B cell (primary cell): Measurements from ENCODE around the gene DLG2. TPM values are rescaled to one million over a fixed set of nuclear protein-coding genes. Genes with fewer than 3 reads are reported as not detected.

Experiments
- ATAC-seq: fragments of 200-7000 bp; cut with Tn5 transposase; one replicate; pipeline ENCODE4 v1.10.0; 2021; ENCODE audit warnings: low read depth, mild to moderate bottlenecking, moderate number of reproducible peaks, moderate library complexity
- CTCF ChIA-PET: fragments of 350-600 bp; sonication (Branson Sonifier 250); formaldehyde crosslinking; loops from one replicate; lab custom pipeline; 2021; ENCODE audit warnings: antibody characterized with exemption, inconsistent platforms; lab: Charles Lee
- POLR2A ChIA-PET: fragments of 350-600 bp; sonication (Branson Sonifier 250); formaldehyde crosslinking; loops from one replicate; lab custom pipeline; 2021; ENCODE audit warnings: antibody characterized with exemption; lab: Charles Lee
- DNase-seq: peaks from one replicate; pipeline ENCODE4 v3.0.0; 2013
- H2AFZ ChIP-seq: 2 replicates; pipeline ENCODE4 v1.6.1; 2012; ENCODE audit warnings: mild to moderate bottlenecking, low read depth, low read length; ENCODE audit not compliant: insufficient read depth, poor library complexity, severe bottlenecking
- H3K27ac ChIP-seq, 2 donors: 1 replicate in 1 of 2; 2 replicates in 1 of 2; pipeline ENCODE4 v1.5.1; 2012 to 2013; ENCODE audit warnings: low read length in 2 of 2, mild to moderate bottlenecking in 2 of 2, moderate library complexity in 1 of 2
- H3K27me3 ChIP-seq, 4 experiments: fragments of 200-600 bp in 1 of 4; sonication (generic) in 1 of 4; replicated peaks in 1 of 4; 1 replicate in 2 of 4; 2 replicates in 2 of 4; pipeline versions ENCODE4 v1.6.1 to v1.7.0; 2013 to 2016; ENCODE audit warnings: low read length in 3 of 4, mild to moderate bottlenecking in 2 of 4, mixed read lengths in 1 of 4, moderate library complexity in 1 of 4; ENCODE audit not compliant: insufficient read depth in 4 of 4, control insufficient read depth in 3 of 4; ENCODE audit errors: control extremely low read depth in 1 of 4
- H3K36me3 ChIP-seq, 2 experiments: replicated peaks in 1 of 2; 1 replicate in 1 of 2; 2 replicates in 1 of 2; pipeline versions ENCODE4 v1.6.1 to v1.7.1; 2013; ENCODE audit warnings: low read length in 1 of 2; ENCODE audit not compliant: insufficient read depth in 2 of 2, control insufficient read depth in 1 of 2; ENCODE audit errors: control extremely low read depth in 1 of 2, extremely low read depth in 1 of 2
- H3K4me1 ChIP-seq, 2 donors: fragments of 200-600 bp in 1 of 2; sonication (generic) in 1 of 2; 1 replicate in 1 of 2; 2 replicates in 1 of 2; pipeline versions ENCODE4 v1.5.1 to v1.6.1; 2013 to 2017; ENCODE audit warnings: low read length in 2 of 2; ENCODE audit not compliant: control insufficient read depth in 2 of 2, insufficient read depth in 2 of 2
- H3K4me2 ChIP-seq: replicated peaks from 2 replicates; pipeline ENCODE3; 2012; ENCODE audit warnings: mild to moderate bottlenecking, low read depth, low read length; ENCODE audit not compliant: poor library complexity, severe bottlenecking
- H3K4me3 ChIP-seq, 5 experiments: fragments of 200-600 bp in 1 of 5; sonication (generic) in 1 of 5; 1 replicate in 3 of 5; 2 replicates in 2 of 5; pipeline versions ENCODE4 v1.5.1 to v1.7.0; 2011 to 2016; ENCODE audit warnings: low read length in 4 of 5, mild to moderate bottlenecking in 4 of 5, low read depth in 2 of 5, control low read depth in 1 of 5, moderate library complexity in 1 of 5; ENCODE audit not compliant: insufficient read depth in 1 of 5; ENCODE audit errors: control extremely low read depth in 1 of 5, extremely low read depth in 1 of 5
- H3K79me2 ChIP-seq: fragments of 200-600 bp; sonication (generic); one replicate; pipeline ENCODE4 v1.6.0; 2016; ENCODE audit warnings: low read length; ENCODE audit not compliant: control insufficient read depth, insufficient read depth
- H3K9ac ChIP-seq: fragments of 200-600 bp; sonication (generic); 2 replicates; pipeline ENCODE4 v1.6.1; 2017; ENCODE audit warnings: mild to moderate bottlenecking, low read length, moderate library complexity
- H3K9me3 ChIP-seq, 3 donors: one replicate each; pipeline versions ENCODE4 v1.6.1 to v1.7.1; 2013; ENCODE audit warnings: low read length in 2 of 3; ENCODE audit not compliant: control insufficient read depth in 2 of 3, insufficient read depth in 1 of 3; ENCODE audit errors: control extremely low read depth in 1 of 3
- H4K20me1 ChIP-seq: 2 replicates; pipeline ENCODE4 v1.6.0; 2012; ENCODE audit warnings: mild to moderate bottlenecking, low read length; ENCODE audit not compliant: insufficient read depth, control insufficient read depth, poor library complexity, severe bottlenecking
- H3K27ac Mint-ChIP-seq: one replicate; pipeline ENCODE4 v1.8.0; 2021; ENCODE audit warnings: mixed read lengths
- H3K27me3 Mint-ChIP-seq: one replicate; pipeline ENCODE4 v1.8.0; 2021; ENCODE audit warnings: mixed read lengths
- H3K4me1 Mint-ChIP-seq: one replicate; pipeline ENCODE4 v1.8.0; 2021; ENCODE audit warnings: mixed read lengths
- H3K4me3 Mint-ChIP-seq: one replicate; pipeline ENCODE4 v1.8.0; 2021; ENCODE audit warnings: mixed read lengths
- H3K9me3 Mint-ChIP-seq: one replicate; pipeline ENCODE4 v1.8.0; 2022; ENCODE audit warnings: mixed read lengths; ENCODE audit not compliant: insufficient read depth
- EZH2 ChIP-seq: IDR thresholded peaks from 2 replicates; pipeline ENCODE4 v1.6.1; 2012; ENCODE audit warnings: borderline replicate concordance, low read depth, mild to moderate bottlenecking, moderate library complexity, low read length; ENCODE audit not compliant: insufficient read depth, poor library complexity, severe bottlenecking
- WGBS: methylation state at CpG from one replicate; pipeline ENCODE4 v1.1.5; 2013; ENCODE audit warnings: missing lambda C conversion rate; ENCODE audit not compliant: insufficient coverage; 5-methylcytosine and 5-hydroxymethylcytosine counted together
- intact Hi-C: fragments of 100-400 bp; cut with micrococcal nuclease; formaldehyde crosslinking; loops from one replicate; pipeline ENCODE4 v1.10.0; 2022
- polyA plus RNA-seq: library from polyadenylated mRNA; depleted of rRNA; stranded (reverse); fragments of >200 nt; gene quantifications from 2 replicates; pipeline ENCODE4 v1.2.3, GENCODE V29; 2012
- total RNA-seq, 2 donors: library from RNA; stranded (reverse); fragments of 120-200 nt in 1 of 2; gene quantifications; 1 replicate in 1 of 2; 2 replicates in 1 of 2; pipeline versions ENCODE4 v1.2.3 to v1.2.4, GENCODE V29; 2013 to 2022
- TF ChIP-seq, protein P1 (sequence below): fragments of 200-600 bp; IDR thresholded peaks from one replicate; pipeline ENCODE4 v1.8.0; 2022; ENCODE audit warnings: antibody characterized with exemption, mild to moderate bottlenecking

The DLG2 gene
- total and polyA plus RNA-seq, 2 donors (not counting 1 experiment from before 2014, with no cell fraction given) = 0.54 to 5.4 TPM

DNA sequence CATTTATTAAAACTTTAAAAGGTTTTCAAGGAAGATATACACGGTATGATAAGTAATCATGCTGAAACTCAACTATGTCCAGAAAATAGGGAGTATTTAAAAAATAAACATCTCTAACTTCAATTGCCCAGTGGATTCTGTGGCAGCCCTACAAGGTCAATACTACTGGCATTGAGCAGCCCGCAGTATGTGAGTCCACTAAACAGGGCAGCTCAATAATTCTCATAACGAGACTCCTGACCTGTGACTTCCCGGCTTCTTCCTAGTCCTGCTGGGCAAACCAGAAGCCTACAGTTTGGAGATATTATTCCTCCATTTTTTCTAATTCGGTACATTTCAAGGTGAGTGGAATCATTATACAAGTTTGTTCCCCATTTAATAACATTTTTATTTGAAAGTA lies 1760.5 kb downstream of the DLG2 start:
- no peaks in the 10 kb centered on the region for H3K9me3 ChIP-seq
- no peaks in the 10 kb centered on the region for H3K27me3 ChIP-seq
- H3K27me3 Mint-ChIP-seq = no peaks in the 10 kb centered on the region
- ATAC-seq (no peak), DNase-seq (no peak)
- no peak overlapping the region for H3K9ac ChIP-seq
- CTCF ChIA-PET = interaction anchor here (0.6 kb wide), 1 partner anchor 1148 kb away, joined by 3 read pairs; no protein-coding TSS in a partner anchor
- TF ChIP-seq, protein P1, sequence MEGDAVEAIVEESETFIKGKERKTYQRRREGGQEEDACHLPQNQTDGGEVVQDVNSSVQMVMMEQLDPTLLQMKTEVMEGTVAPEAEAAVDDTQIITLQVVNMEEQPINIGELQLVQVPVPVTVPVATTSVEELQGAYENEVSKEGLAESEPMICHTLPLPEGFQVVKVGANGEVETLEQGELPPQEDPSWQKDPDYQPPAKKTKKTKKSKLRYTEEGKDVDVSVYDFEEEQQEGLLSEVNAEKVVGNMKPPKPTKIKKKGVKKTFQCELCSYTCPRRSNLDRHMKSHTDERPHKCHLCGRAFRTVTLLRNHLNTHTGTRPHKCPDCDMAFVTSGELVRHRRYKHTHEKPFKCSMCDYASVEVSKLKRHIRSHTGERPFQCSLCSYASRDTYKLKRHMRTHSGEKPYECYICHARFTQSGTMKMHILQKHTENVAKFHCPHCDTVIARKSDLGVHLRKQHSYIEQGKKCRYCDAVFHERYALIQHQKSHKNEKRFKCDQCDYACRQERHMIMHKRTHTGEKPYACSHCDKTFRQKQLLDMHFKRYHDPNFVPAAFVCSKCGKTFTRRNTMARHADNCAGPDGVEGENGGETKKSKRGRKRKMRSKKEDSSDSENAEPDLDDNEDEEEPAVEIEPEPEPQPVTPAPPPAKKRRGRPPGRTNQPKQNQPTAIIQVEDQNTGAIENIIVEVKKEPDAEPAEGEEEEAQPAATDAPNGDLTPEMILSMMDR = no peak
- no peak for TF ChIP-seq EZH2
- POLR2A ChIA-PET = no interaction called here
- no peak overlapping the region for H3K27ac ChIP-seq
- H3K79me2 ChIP-seq = no peaks in the 10 kb centered on the region
- H4K20me1 ChIP-seq = no peaks in the 10 kb centered on the region
- no peaks in the 10 kb centered on the region for H3K9me3 Mint-ChIP-seq
- no peak overlapping the region for H3K4me3 Mint-ChIP-seq
- no peaks in the 10 kb centered on the region for H3K4me1 ChIP-seq
- no peaks in the 10 kb centered on the region for H3K36me3 ChIP-seq
- no peaks in the 10 kb centered on the region for H3K4me1 Mint-ChIP-seq
- H3K4me3 ChIP-seq = no peak overlapping the region
- no peak overlapping the region for H3K27ac Mint-ChIP-seq
- intact Hi-C loops = no loop called here
- H3K4me2 ChIP-seq = no peak overlapping the region
- 100% methylated on average over 1 of the region's 5 CpGs for WGBS
- H2AFZ ChIP-seq = no peak overlapping the region

DNA sequence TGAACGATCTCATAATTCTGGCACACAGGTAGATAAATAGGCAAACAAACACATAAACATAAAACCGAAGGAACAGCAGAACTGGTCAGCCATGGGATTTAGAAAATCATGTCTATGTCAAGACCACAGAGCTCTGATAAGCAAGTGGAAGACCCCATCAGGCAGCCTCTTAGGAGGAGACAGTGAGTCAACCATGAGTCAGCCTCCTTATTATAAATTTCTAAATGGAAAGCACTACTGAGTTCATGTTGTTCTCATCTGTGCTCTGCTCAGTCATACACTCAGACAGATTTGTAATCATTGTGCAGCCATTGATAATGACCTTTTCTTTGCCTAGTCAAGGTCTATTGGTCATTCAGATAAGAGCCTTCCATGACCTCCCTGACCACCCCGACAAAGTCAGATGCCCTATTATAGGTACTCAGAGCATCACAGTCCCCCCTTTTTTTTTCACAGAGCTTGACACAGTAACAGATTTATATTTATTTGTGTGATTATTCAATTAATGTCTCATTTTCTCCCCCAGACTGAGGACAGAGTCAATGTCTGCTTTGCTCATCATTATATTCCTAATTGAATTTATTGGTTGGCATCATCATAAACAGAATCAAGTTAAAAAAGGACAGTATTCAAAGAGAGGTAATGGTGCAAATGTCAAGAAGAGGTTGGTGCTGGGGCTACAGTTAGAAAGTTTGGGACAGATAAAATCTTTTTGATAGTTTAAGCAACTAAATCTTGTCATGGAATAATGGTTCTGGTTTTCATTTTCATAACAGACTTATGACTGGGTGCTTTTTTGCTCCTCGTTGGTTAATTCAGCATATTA lies 1761.3 kb downstream of the DLG2 start:
- no peaks in the 10 kb centered on the region for H3K4me1 Mint-ChIP-seq
- H3K79me2 ChIP-seq = no peaks in the 10 kb centered on the region
- no peak overlapping the region for H3K9ac ChIP-seq
- H3K4me2 ChIP-seq = no peak overlapping the region
- H3K27ac Mint-ChIP-seq = no peak overlapping the region
- H3K4me1 ChIP-seq = no peaks in the 10 kb centered on the region
- DNase-seq (no peak), ATAC-seq (no peak)
- H2AFZ ChIP-seq = no peak overlapping the region
- ChIA-PET POLR2A (no interaction called here), CTCF (interaction anchor here (0.6 kb wide), 1 partner anchor 1148 kb away, joined by 3 read pairs; no protein-coding TSS in a partner anchor)
- H3K36me3 ChIP-seq = no peaks in the 10 kb centered on the region
- H3K9me3 Mint-ChIP-seq = no peaks in the 10 kb centered on the region
- 92% methylated on average over 2 of the region's 4 CpGs for WGBS
- H3K4me3 Mint-ChIP-seq = no peak overlapping the region
- H4K20me1 ChIP-seq = no peaks in the 10 kb centered on the region
- H3K27ac ChIP-seq = no peak overlapping the region
- TF ChIP-seq, protein P1 = no peak
- no peak for TF ChIP-seq EZH2
- no peak overlapping the region for H3K4me3 ChIP-seq
- H3K27me3 ChIP-seq = no peaks in the 10 kb centered on the region
- intact Hi-C loops = no loop called here
- peaks cover 4% of the 10 kb centered on the region for H3K27me3 Mint-ChIP-seq
- no peaks in the 10 kb centered on the region for H3K9me3 ChIP-seq
